Uterus (tissue), 2 donors: ENCODE data around the gene AATF.

Source experiments
- CTCF ChIP-seq, 4 experiments: fragments of 200-600 bp in 2 of 4; fragments of 450-650 bp in 2 of 4; sonication (generic) in 2 of 4; IDR thresholded peaks; one replicate each; pipeline ENCODE4 v1.5.1; 2016 to 2019; ENCODE audit warnings: antibody characterized with exemption in 4 of 4, mild to moderate bottlenecking in 2 of 4, moderate library complexity in 1 of 4
- POLR2A ChIP-seq, 2 donors: fragments of 450-650 bp; IDR thresholded peaks; one replicate each; pipeline ENCODE4 v1.6.1; 2016; ENCODE audit warnings: antibody characterized with exemption in 2 of 2, mild to moderate bottlenecking in 1 of 2, moderate library complexity in 1 of 2

- TF ChIP-seq CTCF (IDR thresholded peaks at IDR 0.05) = no peak
- TF ChIP-seq POLR2A (IDR thresholded peaks at IDR 0.05) = no peak
Observed at GRCh38 chr17:37065486-37066321, 117.0 kb downstream of the AATF start.
